Muscle layer of duodenum (tissue), 2 donors: ENCODE data around the gene PSEN2.

Source experiments
- H3K27ac ChIP-seq: one replicate; pipeline ENCODE4 v1.7.0; 2013; ENCODE audit warnings: mild to moderate bottlenecking, low read length
- H3K27me3 ChIP-seq: one replicate; pipeline ENCODE4 v1.7.0; 2013; ENCODE audit warnings: low read depth, mild to moderate bottlenecking, control low read depth, low read length
- H3K36me3 ChIP-seq, 2 donors: one replicate each; pipeline ENCODE4 v1.7.0; 2013; ENCODE audit warnings: low read length in 2 of 2, control low read depth in 1 of 2, mild to moderate bottlenecking in 1 of 2; ENCODE audit not compliant: insufficient read depth in 2 of 2, control insufficient read depth in 1 of 2
- H3K4me1 ChIP-seq, 2 donors: one replicate each; pipeline ENCODE4 v1.7.0; 2013; ENCODE audit warnings: low read length in 2 of 2, mild to moderate bottlenecking in 2 of 2, control low read depth in 1 of 2, moderate library complexity in 1 of 2; ENCODE audit not compliant: insufficient read depth in 2 of 2, control insufficient read depth in 1 of 2
- H3K4me3 ChIP-seq, 2 donors: one replicate each; pipeline ENCODE4 v1.7.0; 2013; ENCODE audit warnings: low read length in 2 of 2, low read depth in 1 of 2, mild to moderate bottlenecking in 1 of 2
- H3K9me3 ChIP-seq, 2 donors: one replicate each; pipeline ENCODE4 v1.7.0; 2013; ENCODE audit warnings: low read length in 2 of 2, control low read depth in 1 of 2, mild to moderate bottlenecking in 1 of 2; ENCODE audit not compliant: control insufficient read depth in 1 of 2
- donor health status: healthy.

PSEN2 gene

DNA sequence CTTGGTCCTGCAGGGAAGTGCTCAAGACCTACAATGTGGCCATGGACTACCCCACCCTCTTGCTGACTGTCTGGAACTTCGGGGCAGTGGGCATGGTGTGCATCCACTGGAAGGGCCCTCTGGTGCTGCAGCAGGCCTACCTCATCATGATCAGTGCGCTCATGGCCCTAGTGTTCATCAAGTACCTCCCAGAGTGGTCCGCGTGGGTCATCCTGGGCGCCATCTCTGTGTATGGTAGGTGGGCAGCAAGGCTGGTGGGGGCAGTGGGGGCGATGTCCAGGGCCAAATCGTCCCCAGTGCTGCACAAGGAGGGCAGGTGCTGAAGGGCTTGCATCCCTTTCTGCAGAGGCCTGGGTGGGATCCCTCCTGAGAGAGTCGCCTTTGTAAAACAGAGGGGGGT is 18.4 kb downstream of the PSEN2 start:
- H3K27ac ChIP-seq = no peak overlapping the region
- no peaks in the 10 kb centered on the region for H3K27me3 ChIP-seq
- H3K4me3 ChIP-seq = no peak overlapping the region
- H3K36me3 ChIP-seq = peaks cover 21 to 45% of the 10 kb centered on the region in 2 donors
- peaks cover 3 to 7% of the 10 kb centered on the region in 2 donors for H3K4me1 ChIP-seq
- no peaks in the 10 kb centered on the region for H3K9me3 ChIP-seq

DNA sequence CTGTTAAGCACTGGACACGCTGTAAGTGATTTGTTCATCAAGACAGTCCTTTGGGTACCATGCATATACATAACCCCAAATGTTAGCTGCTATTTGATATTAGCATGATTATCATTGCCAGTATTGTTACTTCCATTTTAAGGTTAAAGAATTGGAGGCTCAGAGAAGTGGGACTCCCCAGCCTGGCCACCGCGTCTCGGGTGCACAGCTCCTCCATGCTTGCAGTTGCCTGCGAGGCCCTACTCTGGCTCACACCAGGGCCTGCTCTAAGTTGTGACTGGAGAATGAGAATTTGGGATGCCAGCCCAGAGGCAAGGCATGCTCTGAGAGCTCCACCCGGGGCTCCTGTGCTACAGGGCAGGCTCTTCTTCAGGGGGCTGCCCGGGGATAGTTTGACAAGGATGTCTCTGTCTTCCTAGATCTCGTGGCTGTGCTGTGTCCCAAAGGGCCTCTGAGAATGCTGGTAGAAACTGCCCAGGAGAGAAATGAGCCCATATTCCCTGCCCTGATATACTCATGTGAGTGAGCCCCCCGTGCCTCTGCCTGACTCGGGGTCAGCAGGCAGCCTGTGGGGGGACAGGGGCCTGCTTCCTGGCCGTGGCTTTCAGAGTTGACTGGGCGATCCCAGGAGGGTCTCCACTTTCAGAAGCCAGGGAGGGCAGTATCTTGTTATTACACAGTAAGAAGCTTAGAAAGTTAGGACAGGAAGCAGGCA is 19.4 kb downstream of the PSEN2 start:
- peaks cover 21 to 52% of the 10 kb centered on the region in 2 donors for H3K36me3 ChIP-seq
- H3K4me3 ChIP-seq = no peak overlapping the region
- H3K27ac ChIP-seq = no peak overlapping the region
- no peaks in the 10 kb centered on the region for H3K27me3 ChIP-seq
- H3K9me3 ChIP-seq = no peaks in the 10 kb centered on the region
- peaks cover 3 to 7% of the 10 kb centered on the region in 2 donors for H3K4me1 ChIP-seq

DNA sequence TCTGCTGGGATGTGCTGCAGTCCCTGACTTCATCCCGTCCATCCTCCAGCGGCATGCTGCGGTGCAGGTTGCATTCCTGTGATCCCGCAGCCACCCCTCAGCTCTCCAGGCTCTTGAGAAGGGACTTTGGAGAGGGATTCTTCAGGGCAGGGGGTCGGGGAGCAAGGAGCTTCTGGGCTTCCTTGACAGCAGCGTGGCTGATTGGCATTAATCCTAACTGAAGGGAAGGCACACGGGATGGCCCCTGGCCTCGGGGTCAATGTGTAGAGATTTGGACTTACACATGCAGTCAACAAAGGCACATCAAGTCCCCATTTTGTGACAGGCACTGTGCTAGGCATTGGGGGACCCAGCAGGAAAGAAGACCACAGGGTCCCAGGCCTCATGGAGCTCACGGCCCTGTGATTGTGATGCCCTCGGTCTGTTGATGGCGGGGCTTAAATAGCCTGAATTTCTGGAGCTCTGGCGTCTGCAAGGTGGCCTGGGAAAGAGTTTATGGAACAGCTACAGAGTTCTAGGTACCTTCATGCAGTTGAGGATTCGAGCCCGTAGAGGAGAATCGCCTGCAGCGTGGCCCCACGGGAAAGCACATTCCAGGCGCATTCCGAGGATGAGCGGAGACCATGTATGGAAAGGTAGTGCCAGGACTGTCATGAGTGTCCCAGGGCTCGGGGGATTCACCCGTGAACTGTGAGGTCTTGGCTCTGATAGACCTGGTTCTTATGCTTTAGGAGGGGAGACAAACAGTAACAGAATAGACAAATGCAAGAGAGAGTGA is 20.1 kb downstream of the PSEN2 start:
- Histone ChIP-seq H3K4me3 (no peak overlapping the region), H3K4me1 (peaks cover 3 to 7% of the 10 kb centered on the region in 2 donors), H3K27ac (no peak overlapping the region), H3K27me3 (no peaks in the 10 kb centered on the region), H3K36me3 (peaks cover 29 to 60% of the 10 kb centered on the region in 2 donors), H3K9me3 (no peaks in the 10 kb centered on the region)

- Histone ChIP-seq H3K4me1 (peaks cover 0 to under 1% of the 10 kb centered on the region in 2 donors), H3K36me3 (peaks cover 27 to 65% of the 10 kb centered on the region in 2 donors), H3K9me3 (no peaks in the 10 kb centered on the region), H3K27ac (no peak overlapping the region), H3K4me3 (no peak overlapping the region), H3K27me3 (no peaks in the 10 kb centered on the region)
Measured at GRCh38 chr1:226891346-226891745, 20.9 kb downstream of the PSEN2 start.

GRCh38 chr1:226891846-226892523 is 21.6 kb downstream of the PSEN2 start:
- H3K36me3 ChIP-seq = peaks cover 25 to 67% of the 10 kb centered on the region in 2 donors
- no peaks in the 10 kb centered on the region for H3K4me1 ChIP-seq
- H3K27ac ChIP-seq = no peak overlapping the region
- no peak overlapping the region for H3K4me3 ChIP-seq
- no peaks in the 10 kb centered on the region for H3K27me3 ChIP-seq
- H3K9me3 ChIP-seq = no peaks in the 10 kb centered on the region

DNA sequence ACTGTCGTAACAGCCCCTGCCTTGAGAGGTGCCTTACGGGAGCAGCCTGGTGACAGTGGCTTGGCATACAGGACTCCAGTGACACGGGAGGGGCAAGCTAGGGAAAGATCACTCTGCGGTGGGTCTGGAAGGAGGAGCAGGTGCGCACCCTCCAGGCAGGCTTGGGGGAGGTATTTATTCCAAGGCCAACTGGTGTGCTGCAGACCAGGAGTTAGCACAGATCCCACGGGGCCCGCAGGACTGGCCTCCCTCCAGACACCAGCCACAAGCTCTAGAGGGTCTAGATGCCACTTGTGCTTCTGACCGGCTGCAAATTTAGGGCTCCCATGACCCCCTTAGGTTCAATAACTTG is 22.1 kb downstream of the PSEN2 start:
- peaks cover 25 to 62% of the 10 kb centered on the region in 2 donors for H3K36me3 ChIP-seq
- H3K4me3 ChIP-seq = no peak overlapping the region
- no peaks in the 10 kb centered on the region for H3K9me3 ChIP-seq
- no peaks in the 10 kb centered on the region for H3K4me1 ChIP-seq
- no peaks in the 10 kb centered on the region for H3K27me3 ChIP-seq
- no peak overlapping the region for H3K27ac ChIP-seq

GRCh38 chr1:226893936-226894335 is 23.5 kb downstream of the PSEN2 start:
- no peaks in the 10 kb centered on the region for H3K9me3 ChIP-seq
- H3K27ac ChIP-seq = no peak overlapping the region
- H3K36me3 ChIP-seq = peaks cover 25 to 56% of the 10 kb centered on the region in 2 donors
- H3K4me1 ChIP-seq = no peaks in the 10 kb centered on the region
- H3K4me3 ChIP-seq = no peak overlapping the region
- H3K27me3 ChIP-seq = no peaks in the 10 kb centered on the region

DNA sequence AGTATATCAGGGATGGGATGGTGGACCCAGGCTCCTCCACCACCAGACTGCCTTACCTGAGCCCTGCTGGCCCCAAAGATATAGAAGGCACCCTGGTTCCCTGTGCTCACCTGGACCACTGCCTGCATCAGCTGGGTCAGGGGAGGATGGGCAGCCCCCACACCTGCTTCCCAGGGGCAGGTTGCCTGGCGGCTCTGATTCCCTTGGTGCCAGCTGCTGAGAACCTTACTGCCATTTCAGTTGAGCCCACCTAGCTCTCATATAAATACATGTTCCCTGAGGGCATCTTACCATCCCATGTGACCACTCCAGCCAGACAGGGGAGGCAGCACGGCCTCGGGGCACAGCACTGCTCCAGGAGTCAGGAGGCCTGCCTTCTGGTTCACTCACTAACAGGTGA is 24.4 kb downstream of the PSEN2 start:
- H3K27me3 ChIP-seq = no peaks in the 10 kb centered on the region
- H3K9me3 ChIP-seq = no peaks in the 10 kb centered on the region
- no peak overlapping the region for H3K4me3 ChIP-seq
- peaks cover 32 to 59% of the 10 kb centered on the region in 2 donors for H3K36me3 ChIP-seq
- H3K4me1 ChIP-seq = no peaks in the 10 kb centered on the region
- no peak overlapping the region for H3K27ac ChIP-seq

DNA sequence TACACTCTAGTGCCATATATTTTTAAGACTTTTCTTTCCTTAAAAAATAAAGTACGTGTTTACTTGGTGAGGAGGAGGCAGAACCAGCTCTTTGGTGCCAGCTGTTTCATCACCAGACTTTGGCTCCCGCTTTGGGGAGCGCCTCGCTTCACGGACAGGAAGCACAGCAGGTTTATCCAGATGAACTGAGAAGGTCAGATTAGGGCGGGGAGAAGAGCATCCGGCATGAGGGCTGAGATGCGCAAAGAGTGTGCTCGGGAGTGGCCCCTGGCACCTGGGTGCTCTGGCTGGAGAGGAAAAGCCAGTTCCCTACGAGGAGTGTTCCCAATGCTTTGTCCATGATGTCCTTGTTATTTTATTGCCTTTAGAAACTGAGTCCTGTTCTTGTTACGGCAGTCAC is 25.2 kb downstream of the PSEN2 start:
- H3K4me3 ChIP-seq = no peak overlapping the region
- no peak overlapping the region for H3K27ac ChIP-seq
- peaks cover 29 to 59% of the 10 kb centered on the region in 2 donors for H3K36me3 ChIP-seq
- no peaks in the 10 kb centered on the region for H3K4me1 ChIP-seq
- no peaks in the 10 kb centered on the region for H3K9me3 ChIP-seq
- H3K27me3 ChIP-seq = no peaks in the 10 kb centered on the region

DNA sequence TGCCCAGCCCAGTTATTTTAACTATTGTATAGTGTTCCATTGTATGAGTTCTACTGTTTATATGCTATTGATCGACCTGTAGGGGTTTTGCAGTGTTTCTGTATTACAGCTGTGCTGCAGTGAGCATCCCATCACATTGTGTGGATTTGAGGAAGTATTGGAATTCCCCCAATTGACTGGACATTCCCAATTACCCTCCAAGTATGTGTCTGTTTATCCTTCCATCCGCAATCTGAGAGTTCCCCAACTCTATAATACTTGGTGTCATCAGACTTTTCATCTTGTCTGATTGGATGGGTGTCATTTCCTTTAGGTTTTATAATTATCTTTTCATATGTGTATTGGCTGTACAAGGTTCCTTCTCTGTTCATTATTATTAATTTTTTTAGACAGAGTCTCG is 27.8 kb downstream of the PSEN2 start:
- Histone ChIP-seq H3K4me1 (no peaks in the 10 kb centered on the region), H3K9me3 (no peaks in the 10 kb centered on the region), H3K27ac (no peak overlapping the region), H3K27me3 (no peaks in the 10 kb centered on the region), H3K36me3 (peaks cover 18 to 52% of the 10 kb centered on the region in 2 donors), H3K4me3 (no peak overlapping the region)

DNA sequence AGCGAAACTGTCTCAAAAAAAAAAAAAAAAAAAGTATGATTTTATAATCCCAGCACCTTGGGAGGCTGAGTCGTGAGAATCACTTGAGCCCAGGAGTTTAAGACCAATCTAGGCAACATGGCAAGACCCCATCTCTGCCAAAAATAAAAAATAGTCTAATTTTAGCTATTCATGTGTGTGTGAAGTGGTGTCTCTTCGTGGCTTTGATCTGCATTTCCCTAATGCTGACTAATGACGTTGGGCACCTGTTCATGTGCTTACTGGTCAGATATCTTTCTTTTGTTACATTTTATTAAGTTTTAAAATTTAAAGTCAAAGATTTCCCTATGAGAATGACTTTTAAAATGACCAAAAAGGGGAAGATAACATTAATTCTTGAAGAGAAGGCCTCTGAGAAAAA is 31.0 kb downstream of the PSEN2 start:
- H3K27ac ChIP-seq = no peak overlapping the region
- H3K9me3 ChIP-seq = no peaks in the 10 kb centered on the region
- no peaks in the 10 kb centered on the region for H3K4me1 ChIP-seq
- peaks cover 8 to 29% of the 10 kb centered on the region in 2 donors for H3K36me3 ChIP-seq
- H3K4me3 ChIP-seq = no peak overlapping the region
- no peaks in the 10 kb centered on the region for H3K27me3 ChIP-seq
